ENCODE measurements around the gene AOC3.

The AOC3 gene

DNA sequence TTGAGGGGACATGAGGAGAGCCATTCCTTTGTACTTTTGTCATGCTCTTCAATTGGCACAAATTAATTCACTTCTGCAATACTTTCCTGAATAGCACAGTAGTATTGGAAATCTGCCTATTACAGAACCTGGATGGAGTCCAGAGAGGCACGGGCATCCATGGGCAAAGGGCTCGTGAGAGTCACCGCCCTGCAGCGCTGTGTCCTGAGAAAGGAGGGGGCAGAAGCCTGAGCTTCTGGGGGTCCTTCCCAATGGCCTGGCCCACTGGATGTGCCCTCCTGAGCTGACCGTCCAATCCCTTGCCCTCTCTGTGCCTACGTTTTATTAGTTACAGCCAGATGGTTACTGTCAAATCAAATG, 53.1 kb downstream of the AOC3 start:
- H3K4me3 ChIP-seq = no peak overlapping the region
- no peak overlapping the region for H3K27ac ChIP-seq
- no peaks in the 10 kb centered on the region for H3K36me3 ChIP-seq
- no peaks in the 10 kb centered on the region for H3K9me3 ChIP-seq
- intact Hi-C loops (cut with DNase I; ENCODE audit: low total_unique reads) = no loop called here
- peak in 1 of 2 donors; percentile 32 for DNase-seq
- no peaks in the 10 kb centered on the region for H3K27me3 ChIP-seq
- H3K4me1 ChIP-seq = no peaks in the 10 kb centered on the region
- TF ChIP-seq CTCF (IDR thresholded peaks at IDR 0.05) = no peak

- intact Hi-C loops (cut with DNase I; ENCODE audit: low total_unique reads) = no loop called here
- no peak overlapping the region for H3K27ac ChIP-seq
- no peaks in the 10 kb centered on the region for H3K4me1 ChIP-seq
- no peaks in the 10 kb centered on the region for H3K9me3 ChIP-seq
- TF ChIP-seq CTCF (IDR thresholded peaks at IDR 0.05) = no peak
- no peaks in the 10 kb centered on the region for H3K27me3 ChIP-seq
- no peak for DNase-seq
- H3K36me3 ChIP-seq = no peaks in the 10 kb centered on the region
- no peak overlapping the region for H3K4me3 ChIP-seq
Observed at GRCh38 chr17:42906772-42907446, 55.9 kb downstream of the AOC3 start.

Measured in tibial artery (tissue), 4 donors.